Uterus (tissue), 2 donors: Measurements from ENCODE around the gene KAT5.

Source experiments
- CTCF ChIP-seq, 4 experiments: fragments of 200-600 bp in 2 of 4; fragments of 450-650 bp in 2 of 4; sonication (generic) in 2 of 4; IDR thresholded peaks; one replicate each; pipeline ENCODE4 v1.5.1; 2016 to 2019; ENCODE audit warnings: antibody characterized with exemption in 4 of 4, mild to moderate bottlenecking in 2 of 4, moderate library complexity in 1 of 4
- POLR2A ChIP-seq, 2 donors: fragments of 450-650 bp; IDR thresholded peaks; one replicate each; pipeline ENCODE4 v1.6.1; 2016; ENCODE audit warnings: antibody characterized with exemption in 2 of 2, mild to moderate bottlenecking in 1 of 2, moderate library complexity in 1 of 2

- TF ChIP-seq CTCF (IDR thresholded peaks at IDR 0.05) (no peak), POLR2A (IDR thresholded peaks at IDR 0.05) (no peak)
Measured at GRCh38 chr11:65718531-65718930, 6.5 kb downstream of the KAT5 start.
